K562 (cell line): ENCODE data around the gene DNA2. TPM values are rescaled to one million over a fixed set of nuclear protein-coding genes. Genes with fewer than 3 reads are reported as not detected.
"Not testable (repeated sequence)": the region's sequence is repeated elsewhere in the genome, so short reads cannot be mapped to it uniquely, and the experiment has no call there.

Experiments used
- ATAC-seq: fragments of 200-7000 bp; cut with Tn5 transposase; 3 replicates; pipeline ENCODE4 v1.9.1; 2020; ENCODE audit warnings: moderate library complexity
- BruUV-seq: library from RNA; stranded (reverse); fragments of 400-500 nt; replicated peaks from 2 replicates; lab custom pipeline; 2021; lab: Mats Ljungman, UMichigan
- CTCF ChIA-PET: fragments of 300-600 bp; formaldehyde crosslinking; extraction: SDS; loops from one replicate; lab custom pipeline; 2021; ENCODE audit warnings: low intra/inter-chr PET ratio; lab: Yijun Ruan, JAX
- POLR2A ChIA-PET: fragments of 300-600, 350-650 bp; sonication (Branson Sonifier 250); formaldehyde crosslinking; extraction: SDS; loops from one replicate; lab custom pipeline; 2021; ENCODE audit warnings: antibody characterized with exemption, inconsistent platforms; lab: Yijun Ruan, JAX
- DNase-seq, 4 experiments: peaks; one replicate each; pipeline versions ENCODE4 v3.0.0 to v3.0.0-alpha.2; 2011 to 2018; ENCODE audit warnings: low spot score in 3 of 4, mixed read lengths in 3 of 4; ENCODE audit errors: extremely low read depth in 1 of 4
- FAIRE-seq: peaks from 2 replicates; lab custom pipeline; 2011; peaks lifted over from hg19 to GRCh38; lab: Jason Lieb, UNC
- H2AFZ ChIP-seq: 2 replicates; pipeline ENCODE4 v1.6.0; 2011; ENCODE audit warnings: low read depth, low read length, control low read depth, inconsistent platforms
- H3K27ac ChIP-seq: fragments of 200-600 bp; 3 replicates; pipeline ENCODE4 v1.8.0; 2011; ENCODE audit warnings: low read depth, mild to moderate bottlenecking, control low read depth, inconsistent platforms, low read length, moderate library complexity, mixed read lengths; ENCODE audit errors: extremely low read depth
- H3K27me3 ChIP-seq, 2 experiments: fragments of 300-600 bp in 1 of 2; 2 replicates in 1 of 2; 3 replicates in 1 of 2; pipeline versions ENCODE4 v1.6.0 to v1.8.0; 2011; ENCODE audit warnings: inconsistent platforms in 2 of 2, low read length in 2 of 2, mild to moderate bottlenecking in 1 of 2, mixed read lengths in 1 of 2, moderate library complexity in 1 of 2; ENCODE audit not compliant: control insufficient read depth in 2 of 2, insufficient read depth in 2 of 2
- H3K36me3 ChIP-seq: fragments of 300-600 bp; 3 replicates; pipeline ENCODE4 v1.8.0; 2011; ENCODE audit warnings: mild to moderate bottlenecking, low read length, inconsistent platforms; ENCODE audit not compliant: control insufficient read depth, insufficient read depth
- H3K4me1 ChIP-seq, 2 experiments: fragments of 200-600 bp in 1 of 2; replicated peaks in 1 of 2; 2 replicates in 1 of 2; 3 replicates in 1 of 2; pipeline versions ENCODE4 v1.5.1 to v1.8.0; 2011; ENCODE audit warnings: inconsistent platforms in 2 of 2, low read length in 2 of 2, mild to moderate bottlenecking in 1 of 2, mixed read lengths in 1 of 2, moderate library complexity in 1 of 2; ENCODE audit not compliant: control insufficient read depth in 2 of 2, insufficient read depth in 2 of 2
- H3K4me2 ChIP-seq: 2 replicates; pipeline ENCODE4 v1.6.1; 2011; ENCODE audit warnings: low read length, control low read depth, inconsistent platforms, mixed read lengths; ENCODE audit not compliant: insufficient read depth
- H3K4me3 ChIP-seq: fragments of 200-600 bp; sonication (generic), shearing (Covaris generic); 2 replicates; pipeline ENCODE4 v1.5.1; 2016; ENCODE audit warnings: control low read depth, inconsistent platforms
- H3K79me2 ChIP-seq: fragments of 200-600 bp; 3 replicates; pipeline ENCODE4 v1.8.0; 2011; ENCODE audit warnings: low read length, inconsistent platforms; ENCODE audit not compliant: control insufficient read depth, insufficient read depth
- H3K9ac ChIP-seq, 2 experiments: 2 replicates each; pipeline versions ENCODE4 v1.6.0 to v1.6.1; 2011; ENCODE audit warnings: low read depth in 2 of 2, low read length in 2 of 2, control low read depth in 1 of 2, inconsistent platforms in 1 of 2, mild to moderate bottlenecking in 1 of 2, mixed read lengths in 1 of 2; ENCODE audit not compliant: insufficient read depth in 1 of 2
- H3K9me1 ChIP-seq: one replicate; pipeline ENCODE4 v1.6.0; 2011; ENCODE audit warnings: inconsistent platforms, mild to moderate bottlenecking, low read length, moderate library complexity; ENCODE audit not compliant: control insufficient read depth, insufficient read depth
- H3K9me3 ChIP-seq: replicated peaks from 2 replicates; pipeline ENCODE4 v1.5.1; 2011; ENCODE audit warnings: low read depth, low read length, inconsistent platforms; ENCODE audit not compliant: control insufficient read depth, insufficient read depth
- H4K20me1 ChIP-seq: replicated peaks from 2 replicates; pipeline ENCODE4 v1.6.1; 2011; ENCODE audit warnings: low read length, inconsistent platforms, mixed read lengths; ENCODE audit not compliant: control insufficient read depth, insufficient read depth
- PTRF ChIP-seq: fragments of 450-650 bp; IDR thresholded peaks from 2 replicates; pipeline ENCODE4 v1.6.1; 2016; ENCODE audit warnings: mild to moderate bottlenecking, missing genetic modification characterization, missing compliant biosample characterization
- RFX7 ChIP-seq: fragments of 250-450 bp; sonication (Bioruptor Pico); IDR thresholded peaks from 2 replicates; pipeline ENCODE4 v1.5.1; 2021; ENCODE audit warnings: mild to moderate bottlenecking
- WGBS: fragments of 100-300 bp; shearing (Covaris generic); methylation state at CpG from one replicate; pipeline ENCODE4 v1.1.6; 2016; ENCODE audit warnings: low coverage, mixed read lengths; ENCODE audit not compliant: insufficient coverage; ENCODE audit errors: missing lambda C conversion rate; 5-methylcytosine and 5-hydroxymethylcytosine counted together
- in situ Hi-C: fragments of 300-500 bp; cut with MboI; formaldehyde crosslinking; loops from 4 replicates; pipeline ENCODE4 v1.15.0; 2018; ENCODE audit warnings: inconsistent platforms, mixed read lengths
- intact Hi-C: fragments of 100-400 bp; cut with micrococcal nuclease; formaldehyde crosslinking; loops from 2 replicates; pipeline ENCODE4 v1.14.2; 2022
- polyA plus RNA-seq, 8 experiments: library from polyadenylated mRNA; depleted of rRNA in 4 of 8; stranded (reverse) in 5 of 8; unstranded in 3 of 8; fragments of >200 nt; fragmentation: Nextera tagmentation in 2 of 8; fragmentation: Illumina TruSeq in 1 of 8; extraction: Ambion mirVana in 2 of 8; extraction: Trizol in 1 of 8; gene quantifications; 2 replicates each; pipeline versions ENCODE4 v1.2.1 to v1.2.3, GENCODE V29; 2011 to 2014; ENCODE audit warnings: inconsistent platforms in 1 of 8, missing spikeins in 1 of 8
- total RNA-seq, 7 experiments: library from RNA; depleted of rRNA in 6 of 7; stranded (reverse); fragments of >200 nt in 6 of 7; fragmentation: Illumina TruSeq in 2 of 7; extraction: Trizol in 2 of 7; gene quantifications; 2 replicates each; pipeline versions ENCODE4 v1.2.1 to v1.2.3, GENCODE V29; 2011 to 2021; ENCODE audit warnings: low replicate concordance in 1 of 7
- TF ChIP-seq, protein P1 (sequence below): fragments of 250-450 bp; sonication (Bioruptor Pico); IDR thresholded peaks from 2 replicates; pipeline ENCODE4 v1.4.0; 2020; ENCODE audit warnings: mild to moderate bottlenecking, moderate library complexity

The DNA2 gene
- total and polyA plus RNA-seq, 9 of the 15 experiments (the other 6 are each of a cell fraction or from before 2014, with no cell fraction given), result 24.6 to 51.4 (median 40.8) TPM

DNA sequence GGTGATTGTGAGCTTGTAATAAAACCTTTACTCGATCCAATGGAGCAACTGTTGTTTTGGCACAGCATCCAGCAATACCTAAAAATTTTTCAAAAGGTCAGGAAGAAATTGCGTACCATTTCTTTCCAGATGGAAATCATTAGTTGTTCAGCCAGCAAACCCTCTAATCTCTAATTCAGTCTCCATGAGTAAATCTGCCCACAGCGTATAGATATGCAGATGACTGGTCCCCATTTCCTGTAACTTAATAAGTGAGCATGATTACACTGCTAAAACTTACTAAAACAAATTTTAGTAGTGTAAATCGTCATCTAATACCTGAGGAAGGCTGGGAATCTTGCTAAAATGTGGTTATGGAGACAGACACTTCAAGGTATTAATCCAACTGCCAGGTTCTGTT, 45.0 kb upstream of the DNA2 start (continued):
- TF ChIP-seq, protein P1, sequence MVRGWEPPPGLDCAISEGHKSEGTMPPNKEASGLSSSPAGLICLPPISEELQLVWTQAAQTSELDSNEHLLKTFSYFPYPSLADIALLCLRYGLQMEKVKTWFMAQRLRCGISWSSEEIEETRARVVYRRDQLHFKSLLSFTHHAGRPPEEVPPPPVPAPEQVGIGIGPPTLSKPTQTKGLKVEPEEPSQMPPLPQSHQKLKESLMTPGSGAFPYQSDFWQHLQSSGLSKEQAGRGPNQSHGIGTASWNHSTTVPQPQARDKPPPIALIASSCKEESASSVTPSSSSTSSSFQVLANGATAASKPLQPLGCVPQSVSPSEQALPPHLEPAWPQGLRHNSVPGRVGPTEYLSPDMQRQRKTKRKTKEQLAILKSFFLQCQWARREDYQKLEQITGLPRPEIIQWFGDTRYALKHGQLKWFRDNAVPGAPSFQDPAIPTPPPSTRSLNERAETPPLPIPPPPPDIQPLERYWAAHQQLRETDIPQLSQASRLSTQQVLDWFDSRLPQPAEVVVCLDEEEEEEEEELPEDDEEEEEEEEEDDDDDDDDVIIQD (CRISPR knock-in tag), result no peak
- TF ChIP-seq PTRF (tag) (no peak), RFX7 (CRISPR knock-in tag) (no peak)

DNA sequence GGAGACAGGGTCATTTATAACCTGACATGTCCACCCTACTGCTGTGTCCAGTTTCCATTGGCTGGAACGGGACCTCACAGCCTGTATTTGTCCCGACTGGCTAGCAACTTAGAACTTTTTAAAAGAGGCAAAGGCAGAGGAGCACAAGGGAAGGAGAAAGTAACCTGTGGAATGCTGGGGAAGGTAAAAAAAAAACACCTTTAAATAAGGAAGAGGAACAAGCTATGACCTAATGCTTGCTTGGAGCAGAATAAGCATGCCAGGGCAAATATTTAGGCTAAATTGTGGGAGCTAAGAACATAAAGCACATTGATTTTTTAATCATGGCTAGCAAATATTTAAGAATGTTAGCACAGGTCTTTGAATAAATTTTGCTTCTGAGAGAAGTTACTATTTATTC, 44.4 kb upstream of the DNA2 start:
- H3K9ac ChIP-seq, POLR2A ChIA-PET, ATAC-seq, CTCF ChIA-PET, H3K9me3 ChIP-seq, DNase-seq, H3K9me1 ChIP-seq, H3K4me2 ChIP-seq, H2AFZ ChIP-seq, H4K20me1 ChIP-seq, FAIRE-seq, H3K79me2 ChIP-seq, in situ Hi-C loops, H3K27me3 ChIP-seq, BruUV-seq, H3K4me1 ChIP-seq, intact Hi-C loops, H3K27ac ChIP-seq, H3K4me3 ChIP-seq: not testable (repeated sequence)
- 82% methylated on average over 2 of the region's 2 CpGs for WGBS
- peaks cover 23% of the 10 kb centered on the region; the same call in 1 of the 3 replicates for H3K36me3 ChIP-seq
